Aorta (tissue), 5 donors: Measurements from ENCODE around the gene ERN1. TPM values are rescaled to one million over a fixed set of nuclear protein-coding genes. Genes with fewer than 3 reads are reported as not detected.

Experiments
- ATAC-seq: fragments of 200-7000 bp; cut with Tn5 transposase; one replicate; pipeline ENCODE4 v1.9.1; 2022; ENCODE audit warnings: moderate library complexity; ENCODE audit not compliant: low FRiP score
- DNase-seq, 2 donors: peaks; one replicate each; pipeline ENCODE4 v3.0.0-alpha.2; 2020
- H3K27ac ChIP-seq, 2 donors: one replicate each; pipeline ENCODE4 v1.5.1; 2013; ENCODE audit warnings: low read length in 2 of 2, mild to moderate bottlenecking in 2 of 2, moderate library complexity in 2 of 2, control low read depth in 1 of 2, inconsistent platforms in 1 of 2, low read depth in 1 of 2
- H3K27me3 ChIP-seq, 2 donors: one replicate each; pipeline ENCODE4 v1.6.1; 2013; ENCODE audit warnings: control low read depth in 1 of 2, low read length in 1 of 2, mild to moderate bottlenecking in 1 of 2, moderate library complexity in 1 of 2; ENCODE audit not compliant: insufficient read depth in 2 of 2, control insufficient read depth in 1 of 2
- H3K36me3 ChIP-seq, 2 donors: one replicate each; pipeline ENCODE4 v1.6.1; 2013; ENCODE audit warnings: control low read depth in 1 of 2, low read length in 1 of 2, mild to moderate bottlenecking in 1 of 2; ENCODE audit not compliant: insufficient read depth in 2 of 2, control insufficient read depth in 1 of 2
- H3K4me1 ChIP-seq, 2 donors: one replicate each; pipeline ENCODE4 v1.6.1; 2013; ENCODE audit warnings: low read length in 2 of 2, control low read depth in 1 of 2, mild to moderate bottlenecking in 1 of 2, moderate library complexity in 1 of 2; ENCODE audit not compliant: insufficient read depth in 2 of 2, control insufficient read depth in 1 of 2
- H3K4me3 ChIP-seq, 2 donors: one replicate each; pipeline ENCODE4 v1.5.1; 2013; ENCODE audit warnings: low read length in 2 of 2, control low read depth in 1 of 2, mild to moderate bottlenecking in 1 of 2
- H3K9me3 ChIP-seq: one replicate; pipeline ENCODE4 v1.6.1; 2013; ENCODE audit warnings: mild to moderate bottlenecking, low read length; ENCODE audit not compliant: control insufficient read depth
- WGBS, 2 donors: extraction: QIAGEN DNeasy Blood & Tissue Kit; methylation state at CpG; one replicate each; pipeline ENCODE4 v1.1.7; 2013; 5-methylcytosine and 5-hydroxymethylcytosine counted together
- intact Hi-C, 2 donors: fragments of 100-400 bp; cut with DNase I; formaldehyde crosslinking; loops; one replicate each; pipeline versions ENCODE4 v1.14.2 to v1.15.0; 2022
- polyA plus RNA-seq, 2 donors: library from polyadenylated mRNA; stranded (reverse); fragments of 200-250 nt; gene quantifications; one replicate each; pipeline ENCODE4 v1.2.3, GENCODE V29; 2013
- total RNA-seq, 2 donors: library from RNA; stranded (reverse); fragmentation: NEBNext Ultra II Directional; extraction: Animal tissue kit (Norgen Biotek cat#: 25700); gene quantifications; one replicate each; pipeline ENCODE4 v1.2.1, GENCODE V29; 2021
- donor health status: healthy with polysubstance abuse.
- donor health status: Bipolar disorder and iron deficiency.
- donor health status: DM: no; HTN: no; CAD: no.
- donor health status: DM: no; HTN: no; CAD: no.
- donor health status: DM: yes; HTN: yes; CAD: no.

Gene ERN1
- total and polyA plus RNA-seq, 4 donors, result 1.0 to 31.0 (median 11.5) TPM

DNA sequence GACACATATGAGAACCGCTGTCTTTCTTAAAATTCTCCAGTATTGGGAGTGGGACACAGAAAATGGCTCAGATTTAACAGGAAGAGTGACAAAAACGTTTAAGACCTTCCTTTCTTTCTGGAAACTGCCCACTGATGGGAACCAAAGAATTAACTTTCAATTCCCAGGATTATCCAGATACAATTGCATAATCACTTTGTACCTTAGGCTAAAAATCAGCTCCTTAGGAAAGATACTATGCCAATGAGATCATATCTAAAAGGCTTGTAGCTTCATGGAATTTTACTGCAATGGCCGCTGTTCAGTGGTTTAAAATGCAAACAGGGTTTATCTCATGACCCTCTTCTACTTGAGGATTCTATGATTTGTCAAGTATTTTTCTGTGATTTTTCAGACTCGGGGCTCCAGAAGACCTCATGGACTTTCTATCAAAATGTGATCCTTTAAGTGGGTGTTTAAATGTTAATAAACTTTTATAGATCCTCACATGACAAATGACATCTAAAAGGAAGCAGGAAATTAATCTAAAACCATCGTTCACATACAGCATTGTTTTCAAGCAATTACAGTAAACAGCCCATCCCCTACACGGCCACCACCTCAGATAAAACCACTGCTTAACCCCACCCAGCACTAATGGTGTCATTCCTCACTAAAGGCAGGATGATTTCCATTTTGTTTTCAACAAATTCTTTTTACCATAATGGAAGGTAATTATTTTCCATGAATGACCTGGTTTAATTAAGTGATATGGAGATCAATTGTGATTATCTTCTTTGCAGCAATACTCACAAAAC is 31.6 kb upstream of the ERN1 start:
- H3K9me3 ChIP-seq, result no peaks in the 10 kb centered on the region
- 83 to 85% methylated on average over 6 of the region's 6 CpGs for WGBS, 2 donors
- ATAC-seq (no peak), DNase-seq (no peak)
- H3K36me3 ChIP-seq, result no peaks in the 10 kb centered on the region
- intact Hi-C loops, result no loop called here
- no peaks in the 10 kb centered on the region for H3K4me1 ChIP-seq
- H3K27me3 ChIP-seq, result no peaks in the 10 kb centered on the region
- H3K27ac ChIP-seq, result no peak overlapping the region
- no peak overlapping the region for H3K4me3 ChIP-seq

DNA sequence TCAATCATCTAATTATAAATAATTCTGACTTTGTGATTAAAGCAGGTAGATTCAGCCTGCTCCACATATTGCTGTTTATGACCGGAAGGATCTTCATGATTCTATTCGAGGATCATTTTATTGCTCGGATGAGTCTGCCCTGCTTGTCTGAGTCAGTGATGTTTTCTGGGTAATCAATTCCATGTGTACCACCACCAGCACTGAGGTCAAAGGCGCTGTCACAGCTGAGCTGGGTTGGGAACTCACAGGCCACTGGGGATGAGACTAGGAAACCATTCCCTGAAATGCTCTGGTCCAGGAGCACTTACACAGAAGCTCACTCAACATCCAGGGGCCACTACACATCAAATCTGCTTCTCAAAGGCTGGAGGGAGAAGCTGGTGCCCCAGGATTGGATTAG is 30.4 kb upstream of the ERN1 start:
- Histone ChIP-seq H3K4me1 (peaks cover 0 to 2% of the 10 kb centered on the region in 2 donors), H3K27ac (no peak overlapping the region), H3K27me3 (no peaks in the 10 kb centered on the region), H3K36me3 (no peaks in the 10 kb centered on the region), H3K4me3 (no peak overlapping the region), H3K9me3 (no peaks in the 10 kb centered on the region)
- DNase-seq, result no peak
- no peak for ATAC-seq
- 94 to 95% methylated on average over 4 of the region's 4 CpGs for WGBS, 2 donors
- intact Hi-C loops, result no loop called here

DNA sequence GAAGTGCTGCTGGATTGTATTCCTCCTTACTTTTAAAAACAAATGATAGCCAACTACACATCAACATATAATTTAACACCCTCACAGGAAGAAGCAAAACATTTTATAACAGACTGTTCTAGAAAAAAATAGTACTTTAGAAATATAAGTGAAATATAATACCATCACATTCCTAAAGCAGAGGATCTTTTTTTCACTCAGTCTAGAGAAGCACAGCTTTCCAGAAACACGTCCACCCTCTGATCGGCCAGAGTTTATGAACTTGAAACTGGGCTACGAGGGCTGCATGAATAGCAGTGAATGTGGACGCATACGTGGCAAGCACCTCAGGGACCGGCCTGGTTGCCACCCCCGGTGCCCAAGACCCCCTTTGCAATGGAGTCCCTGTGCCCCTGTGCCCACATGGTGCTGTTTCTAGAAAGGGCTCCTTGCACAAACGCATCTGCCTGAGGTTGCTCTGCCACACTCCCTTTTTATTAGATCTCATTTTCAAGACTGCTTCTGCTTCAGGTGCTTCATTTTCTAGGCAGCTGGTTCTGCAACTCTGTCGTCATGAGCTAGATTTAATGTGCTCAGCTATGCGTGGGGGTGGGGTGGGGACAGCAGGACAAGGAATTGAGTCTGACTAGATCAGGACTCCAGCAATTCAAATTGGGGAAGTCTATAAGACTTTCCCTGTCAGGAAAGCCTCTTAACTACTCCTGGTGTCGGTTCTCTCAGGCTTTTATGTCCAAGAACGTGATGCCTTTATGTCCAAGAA is 29.1 kb upstream of the ERN1 start:
- Histone ChIP-seq H3K36me3 (no peaks in the 10 kb centered on the region), H3K4me3 (no peak overlapping the region), H3K4me1 (peaks cover 0 to 2% of the 10 kb centered on the region in 2 donors), H3K27ac (no peak overlapping the region), H3K9me3 (no peaks in the 10 kb centered on the region), H3K27me3 (no peaks in the 10 kb centered on the region)
- no peak for DNase-seq
- peak; percentile 20 for ATAC-seq
- intact Hi-C loops, result loop anchor here in 1 of 2 donors (10.0 kb wide), 1 partner anchor 56 kb away; no protein-coding TSS in a partner anchor
- WGBS, 2 donors, result 40 to 50% methylated on average over 12 of the region's 12 CpGs

DNA sequence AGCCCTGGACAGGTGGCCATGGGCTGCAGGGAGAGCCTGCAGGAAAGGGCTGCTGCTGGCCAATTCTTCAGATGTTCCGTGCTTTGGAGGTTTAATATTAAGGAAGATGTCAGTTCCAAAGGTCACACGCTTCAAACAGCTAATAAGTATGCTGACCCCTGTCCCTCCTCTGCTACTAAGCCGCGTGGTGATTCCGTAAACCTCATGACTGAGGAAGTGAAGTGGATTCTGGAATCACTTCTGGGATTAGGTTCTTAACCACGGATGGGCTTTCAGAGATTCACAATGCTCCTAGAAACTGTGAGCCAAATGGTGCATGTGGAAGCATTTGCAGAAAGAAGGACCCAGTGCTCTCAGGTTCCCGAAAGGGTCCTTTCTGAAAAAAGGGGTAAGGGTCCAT is 28.5 kb upstream of the ERN1 start:
- H3K9me3 ChIP-seq, result no peaks in the 10 kb centered on the region
- intact Hi-C loops, result loop anchor here in 1 of 2 donors (10.0 kb wide), 1 partner anchor 56 kb away; no protein-coding TSS in a partner anchor
- H3K4me1 ChIP-seq, result peaks cover 1 to 2% of the 10 kb centered on the region in 2 donors
- no peaks in the 10 kb centered on the region for H3K27me3 ChIP-seq
- H3K36me3 ChIP-seq, result no peaks in the 10 kb centered on the region
- WGBS, 2 donors, result 64 to 67% methylated on average over 7 of the region's 7 CpGs
- no peak overlapping the region for H3K27ac ChIP-seq
- no peak for DNase-seq
- no peak for ATAC-seq
- no peak overlapping the region for H3K4me3 ChIP-seq

DNA sequence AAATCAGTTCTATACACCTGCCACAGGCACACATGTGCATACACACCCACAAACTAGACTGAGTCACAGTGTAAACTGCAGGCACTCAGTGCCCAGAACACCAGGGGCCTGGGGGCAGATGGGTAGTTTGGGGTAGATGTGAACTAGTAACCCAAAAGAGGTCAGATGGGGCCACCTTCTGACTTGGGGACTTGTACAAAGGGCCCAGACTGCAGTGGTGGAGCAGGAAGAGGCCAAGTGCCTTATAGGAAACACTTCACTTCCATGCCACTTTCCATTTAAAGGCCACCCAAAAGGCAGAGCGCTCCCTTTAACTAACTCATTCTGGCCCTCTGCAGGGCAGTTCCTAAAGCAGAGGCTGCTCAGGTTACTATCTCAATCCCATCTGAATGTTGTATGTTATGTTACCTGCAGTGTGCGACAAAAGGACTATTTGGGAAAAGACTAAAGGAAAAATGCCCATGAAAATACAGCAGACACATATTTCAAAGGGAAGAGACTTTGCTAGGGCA is 27.8 kb upstream of the ERN1 start:
- H3K27me3 ChIP-seq, result no peaks in the 10 kb centered on the region
- peaks cover 2 to 7% of the 10 kb centered on the region in 2 donors for H3K4me1 ChIP-seq
- H3K4me3 ChIP-seq, result no peak overlapping the region
- no peak for DNase-seq
- 95 to 96% methylated on average over 2 of the region's 2 CpGs for WGBS, 2 donors
- no peak overlapping the region for H3K27ac ChIP-seq
- H3K36me3 ChIP-seq, result no peaks in the 10 kb centered on the region
- intact Hi-C loops, result loop anchor here in 1 of 2 donors (10.0 kb wide), 1 partner anchor 57 kb away; no protein-coding TSS in a partner anchor
- no peaks in the 10 kb centered on the region for H3K9me3 ChIP-seq
- no peak for ATAC-seq

DNA sequence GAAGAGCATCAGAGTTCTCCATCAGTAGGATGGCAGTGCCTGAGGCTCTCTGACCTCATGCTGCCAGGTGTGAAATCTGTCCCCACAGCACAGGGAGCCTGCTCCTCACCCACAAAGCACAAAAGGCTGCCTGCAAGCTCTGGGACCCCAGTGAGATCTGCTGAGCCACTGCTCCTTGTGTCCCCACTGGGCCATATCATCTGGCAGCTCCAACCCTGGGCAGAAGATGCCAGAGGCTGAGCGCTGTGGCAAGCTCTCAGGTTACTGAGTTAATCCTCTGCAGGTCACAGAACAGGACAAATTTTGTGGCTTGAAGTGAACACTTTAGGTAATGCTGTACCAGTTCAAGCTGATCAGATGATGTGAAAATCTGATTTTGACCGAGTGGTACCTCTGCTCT is 26.7 kb upstream of the ERN1 start:
- no peak overlapping the region for H3K4me3 ChIP-seq
- H3K9me3 ChIP-seq, result no peaks in the 10 kb centered on the region
- H3K27ac ChIP-seq, result no peak overlapping the region
- ATAC-seq (no peak), DNase-seq (no peak)
- no peaks in the 10 kb centered on the region for H3K36me3 ChIP-seq
- intact Hi-C loops, result loop anchor here in 1 of 2 donors (10.0 kb wide), 1 partner anchor 58 kb away; no protein-coding TSS in a partner anchor
- H3K27me3 ChIP-seq, result no peaks in the 10 kb centered on the region
- 85 to 87% methylated on average over 2 of the region's 2 CpGs for WGBS, 2 donors
- H3K4me1 ChIP-seq, result peaks cover 2 to 9% of the 10 kb centered on the region in 2 donors

DNA sequence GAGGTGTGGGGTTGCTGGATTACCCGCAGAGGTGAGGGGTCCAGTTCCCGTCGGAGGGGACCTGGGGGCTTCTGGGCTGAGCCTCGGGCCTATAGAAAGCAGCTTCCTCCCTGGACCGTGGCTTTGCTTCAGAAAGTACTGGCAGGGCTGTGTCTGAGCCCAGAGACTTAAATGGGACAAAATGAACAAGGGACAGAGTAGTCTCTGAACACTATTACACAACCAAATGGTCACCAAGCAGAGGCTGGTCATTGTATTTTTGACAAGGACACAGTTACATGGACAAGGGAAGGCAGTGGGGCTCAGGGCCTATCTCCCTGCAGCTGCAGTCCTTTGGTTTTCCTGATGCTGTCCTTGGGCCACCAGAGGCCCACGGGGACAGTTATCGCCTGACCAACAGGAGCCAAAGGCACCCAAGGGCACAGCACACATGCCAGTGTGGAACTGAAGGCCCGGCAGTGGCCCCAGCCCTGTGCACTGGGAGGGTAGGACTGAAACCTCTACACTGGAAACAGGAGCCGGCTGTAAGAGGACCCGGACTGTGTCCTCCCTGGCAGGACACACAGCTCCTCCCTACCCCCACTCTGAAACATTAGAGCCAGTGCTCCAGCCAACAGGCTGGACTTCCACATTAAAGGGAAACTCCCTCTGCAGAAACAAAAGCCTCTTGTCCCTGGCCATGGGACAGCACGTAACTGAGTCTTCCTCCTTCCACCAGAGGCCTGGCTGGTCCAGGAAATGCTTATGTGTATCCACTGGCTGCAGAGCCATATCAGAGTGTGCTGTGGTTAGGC is 26.0 kb upstream of the ERN1 start:
- ATAC-seq (peak; percentile 67), DNase-seq (peak in 1 of 2 donors; percentile 75)
- Histone ChIP-seq H3K27ac (no peak overlapping the region), H3K4me3 (no peak overlapping the region), H3K36me3 (no peaks in the 10 kb centered on the region), H3K4me1 (peaks cover 2 to 9% of the 10 kb centered on the region in 2 donors), H3K27me3 (no peaks in the 10 kb centered on the region), H3K9me3 (no peaks in the 10 kb centered on the region)
- intact Hi-C loops, result loop anchor here in 1 of 2 donors (10.0 kb wide), 1 partner anchor 59 kb away; no protein-coding TSS in a partner anchor
- WGBS, 2 donors, result 49 to 53% methylated on average over 11 of the region's 11 CpGs

DNA sequence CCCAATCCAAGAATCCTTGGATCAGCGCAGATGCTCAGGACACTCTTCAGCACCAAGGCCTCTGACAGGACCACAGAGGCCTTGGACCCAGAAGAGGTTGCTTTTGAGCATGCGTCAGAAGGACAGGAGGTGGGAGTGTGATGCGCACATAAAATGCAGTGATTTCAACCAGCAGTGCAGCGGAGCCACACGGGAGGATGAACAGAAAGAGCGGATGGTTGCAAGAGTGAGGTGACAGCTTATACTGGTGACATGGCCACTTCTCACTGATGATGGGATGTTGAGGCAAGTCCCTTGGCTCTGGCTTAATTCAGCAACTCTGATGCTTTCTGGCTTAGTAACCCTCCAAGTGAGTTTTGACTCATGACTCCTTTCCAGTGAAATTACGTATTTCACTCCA is 25.2 kb upstream of the ERN1 start:
- WGBS, 2 donors, result 95 to 96% methylated on average over 7 of the region's 7 CpGs
- Histone ChIP-seq H3K4me3 (no peak overlapping the region), H3K36me3 (peaks cover 0 to 1% of the 10 kb centered on the region in 2 donors), H3K27ac (no peak overlapping the region), H3K4me1 (peaks cover 2 to 9% of the 10 kb centered on the region in 2 donors), H3K9me3 (no peaks in the 10 kb centered on the region), H3K27me3 (no peaks in the 10 kb centered on the region)
- ATAC-seq (no peak), DNase-seq (no peak)
- intact Hi-C loops, result loop anchor here in 1 of 2 donors (10.0 kb wide), 1 partner anchor 60 kb away; no protein-coding TSS in a partner anchor
